WTC11 (cell line): ENCODE measurements around the gene CSNK2A1. TPM values are rescaled to one million over a fixed set of nuclear protein-coding genes. Genes with fewer than 3 reads are reported as not detected.

Source experiments
- ATAC-seq: fragments of 200-7000 bp; cut with Tn5 transposase; 2 replicates; pipeline ENCODE4 v1.10.0; 2021; ENCODE audit warnings: mild to moderate bottlenecking, moderate library complexity
- CTCF ChIA-PET: fragments of 300-600 bp; sonication (Branson Sonifier 250); formaldehyde crosslinking; loops from one replicate; lab custom pipeline; 2021; ENCODE audit warnings: antibody characterized with exemption; lab: Charles Lee
- POLR2A ChIA-PET: fragments of 350-600 bp; sonication (Branson Sonifier 250); formaldehyde crosslinking; loops from one replicate; lab custom pipeline; 2021; ENCODE audit warnings: antibody characterized with exemption; lab: Charles Lee
- DNase-seq: peaks from one replicate; pipeline ENCODE4 v3.0.0; 2021; ENCODE audit warnings: low spot score
- H3K27ac Mint-ChIP-seq: 2 replicates; pipeline ENCODE4 v1.8.0; 2021; ENCODE audit warnings: mixed read lengths
- H3K27me3 Mint-ChIP-seq: 2 replicates; pipeline ENCODE4 v1.8.0; 2021; ENCODE audit warnings: low read depth, mild to moderate bottlenecking, moderate library complexity, mixed read lengths
- H3K36me3 Mint-ChIP-seq: 2 replicates; pipeline ENCODE4 v1.8.0; 2021; ENCODE audit warnings: mixed read lengths
- H3K4me1 Mint-ChIP-seq: 2 replicates; pipeline ENCODE4 v1.8.0; 2022; ENCODE audit warnings: mixed read lengths
- H3K4me3 Mint-ChIP-seq: 2 replicates; pipeline ENCODE4 v1.8.0; 2021; ENCODE audit warnings: mild to moderate bottlenecking, moderate library complexity, mixed read lengths
- H3K9me3 Mint-ChIP-seq: 2 replicates; pipeline ENCODE4 v1.8.0; 2021; ENCODE audit warnings: mixed read lengths
- ARID4B ChIP-seq: sonication (generic); formaldehyde crosslinking; IDR thresholded peaks from 2 replicates; pipeline ENCODE4 v1.8.0; 2023; ENCODE audit warnings: missing genetic modification reagents, mild to moderate bottlenecking, borderline replicate concordance
- ATF2 ChIP-seq: sonication (generic); formaldehyde crosslinking; IDR thresholded peaks from 2 replicates; pipeline ENCODE4 v1.8.1; 2022; ENCODE audit warnings: low read depth, missing genetic modification reagents, borderline replicate concordance
- CBFB ChIP-seq: sonication (generic); formaldehyde crosslinking; IDR thresholded peaks from 2 replicates; pipeline ENCODE4 v1.8.1; 2022; ENCODE audit warnings: mild to moderate bottlenecking, low read depth, missing genetic modification reagents
- CDX4 ChIP-seq: fragments of 250-450 bp; sonication (Bioruptor Pico); IDR thresholded peaks from 2 replicates; pipeline ENCODE4 v1.9.0; 2021; ENCODE audit warnings: moderate library complexity, mild to moderate bottlenecking, inconsistent platforms, borderline replicate concordance
- E2F5 ChIP-seq: sonication (generic); formaldehyde crosslinking; IDR thresholded peaks from 2 replicates; pipeline ENCODE4 v1.8.1; 2022; ENCODE audit warnings: mild to moderate bottlenecking, moderate library complexity, missing genetic modification reagents
- ELF4 ChIP-seq: sonication (generic); formaldehyde crosslinking; IDR thresholded peaks from 2 replicates; pipeline ENCODE4 v1.8.1; 2022; ENCODE audit warnings: low read depth, mild to moderate bottlenecking, moderate library complexity, missing genetic modification reagents
- ETV6 ChIP-seq: sonication (generic); formaldehyde crosslinking; IDR thresholded peaks from 2 replicates; pipeline ENCODE4 v1.8.1; 2022; ENCODE audit warnings: mild to moderate bottlenecking, missing genetic modification reagents
- FOXK1 ChIP-seq: sonication (generic); formaldehyde crosslinking; IDR thresholded peaks from 2 replicates; pipeline ENCODE4 v1.8.0; 2022; ENCODE audit warnings: mild to moderate bottlenecking, moderate library complexity, missing genetic modification reagents
- FOXP1 ChIP-seq: sonication (generic); formaldehyde crosslinking; IDR thresholded peaks from 2 replicates; pipeline ENCODE4 v1.8.0; 2022; ENCODE audit warnings: missing genetic modification reagents, mild to moderate bottlenecking, moderate library complexity, borderline replicate concordance
- IRF2 ChIP-seq: sonication (generic); formaldehyde crosslinking; IDR thresholded peaks from 2 replicates; pipeline ENCODE4 v1.8.0; 2022; ENCODE audit warnings: low read depth, missing genetic modification reagents, borderline replicate concordance
- MAX ChIP-seq: sonication (generic); formaldehyde crosslinking; IDR thresholded peaks from 2 replicates; pipeline ENCODE4 v1.8.0; 2022; ENCODE audit warnings: mild to moderate bottlenecking, missing genetic modification reagents
- MXD4 ChIP-seq: fragments of 250-450 bp; sonication (Bioruptor Pico); IDR thresholded peaks from 2 replicates; pipeline ENCODE4 v1.8.0; 2021; ENCODE audit warnings: mild to moderate bottlenecking, moderate library complexity, borderline replicate concordance
- NFE2L1 ChIP-seq: sonication (generic); formaldehyde crosslinking; IDR thresholded peaks from 2 replicates; pipeline ENCODE4 v1.8.1; 2023; ENCODE audit warnings: missing genetic modification reagents
- NR2C2 ChIP-seq: sonication (generic); formaldehyde crosslinking; IDR thresholded peaks from 2 replicates; pipeline ENCODE4 v1.8.0; 2022; ENCODE audit warnings: mild to moderate bottlenecking, missing genetic modification reagents
- NR3C1 ChIP-seq: sonication (generic); formaldehyde crosslinking; conservative IDR thresholded peaks from 2 replicates; pipeline ENCODE4 v1.8.1; 2023; ENCODE audit warnings: low read depth, mild to moderate bottlenecking, missing genetic modification reagents
- SMAD4 ChIP-seq: sonication (generic); formaldehyde crosslinking; IDR thresholded peaks from 2 replicates; pipeline ENCODE4 v1.8.0; 2022; ENCODE audit warnings: mild to moderate bottlenecking, missing genetic modification reagents
- TEAD1 ChIP-seq: sonication (generic); formaldehyde crosslinking; IDR thresholded peaks from 2 replicates; pipeline ENCODE4 v1.8.0; 2022; ENCODE audit warnings: mild to moderate bottlenecking, missing genetic modification reagents
- ZNF219 ChIP-seq: sonication (generic); formaldehyde crosslinking; IDR thresholded peaks from 2 replicates; pipeline ENCODE4 v1.8.0; 2023; ENCODE audit warnings: missing genetic modification reagents, mild to moderate bottlenecking, borderline replicate concordance
- ZNF423 ChIP-seq: fragments of 250-450 bp; sonication (Bioruptor Pico); IDR thresholded peaks from 2 replicates; pipeline ENCODE4 v2.1.2; 2022; ENCODE audit warnings: mild to moderate bottlenecking, moderate library complexity
- total RNA-seq: library from RNA; stranded (reverse); gene quantifications from 3 replicates; pipeline ENCODE4 v1.2.3, GENCODE V29; 2021
- TF ChIP-seq, protein P1 (sequence below): sonication (generic); formaldehyde crosslinking; IDR thresholded peaks from 2 replicates; pipeline ENCODE4 v1.8.0; 2023; ENCODE audit warnings: missing genetic modification reagents

The CSNK2A1 gene
- total RNA-seq, 1 experiment from 2014 or later: 235 TPM

- peaks cover 9% of the 10 kb centered on the region for H3K4me1 Mint-ChIP-seq
- DNase-seq (no peak), ATAC-seq (no peak)
- TF ChIP-seq ETV6 (no peak), SMAD4 (CRISPR knock-in tag) (no peak), E2F5 (CRISPR knock-in tag) (no peak), ZNF423 (no peak), CDX4 (CRISPR knock-in tag) (no peak)
- H3K4me3 Mint-ChIP-seq: no peak overlapping the region
- no peak overlapping the region for H3K27ac Mint-ChIP-seq
- ChIA-PET POLR2A (no interaction called here), CTCF (interaction anchor here (1.2 to 2.3 kb wide), 2 partner anchors 20 to 175 kb away, joined by 5 to 8 read pairs; partner anchors contain the start of gene CSNK2A1)
- no peaks in the 10 kb centered on the region for H3K27me3 Mint-ChIP-seq
- no peaks in the 10 kb centered on the region for H3K36me3 Mint-ChIP-seq
- H3K9me3 Mint-ChIP-seq: no peaks in the 10 kb centered on the region
Measured at GRCh38 chr20:564192-564591, 20.6 kb upstream of the CSNK2A1 start.

GRCh38 chr20:563187-563586, 19.6 kb upstream of the CSNK2A1 start:
- Mint-ChIP-seq H3K4me3 (no peak overlapping the region), H3K36me3 (no peaks in the 10 kb centered on the region), H3K4me1 (peaks cover 3% of the 10 kb centered on the region; the same call in 1 of the 2 replicates), H3K27me3 (no peaks in the 10 kb centered on the region), H3K27ac (no peak overlapping the region), H3K9me3 (no peaks in the 10 kb centered on the region)
- CTCF ChIA-PET: interaction anchor here (0.8 to 4.4 kb wide), 12 partner anchors 9 to 176 kb away, joined by 4 to 58 read pairs (median 5); partner anchors contain the start of gene CSNK2A1
- POLR2A ChIA-PET: interaction anchor here (1.2 kb wide), 1 partner anchor 49 kb away, joined by 5 read pairs; no protein-coding TSS in a partner anchor
- DNase-seq: no peak
- ATAC-seq: no peak
- no peak for TF ChIP-seq ZNF219
- no peak for TF ChIP-seq NFE2L1
- TF ChIP-seq TEAD1 (CRISPR knock-in tag): no peak
- no peak for TF ChIP-seq NR3C1 (CRISPR knock-in tag)
- TF ChIP-seq ARID4B (CRISPR knock-in tag): no peak
- TF ChIP-seq ZNF423: no peak
- no peak for TF ChIP-seq FOXK1 (CRISPR knock-in tag)
- no peak for TF ChIP-seq IRF2 (CRISPR knock-in tag)
- TF ChIP-seq E2F5 (CRISPR knock-in tag): no peak
- no peak for TF ChIP-seq FOXP1
- no peak for TF ChIP-seq MAX

DNA sequence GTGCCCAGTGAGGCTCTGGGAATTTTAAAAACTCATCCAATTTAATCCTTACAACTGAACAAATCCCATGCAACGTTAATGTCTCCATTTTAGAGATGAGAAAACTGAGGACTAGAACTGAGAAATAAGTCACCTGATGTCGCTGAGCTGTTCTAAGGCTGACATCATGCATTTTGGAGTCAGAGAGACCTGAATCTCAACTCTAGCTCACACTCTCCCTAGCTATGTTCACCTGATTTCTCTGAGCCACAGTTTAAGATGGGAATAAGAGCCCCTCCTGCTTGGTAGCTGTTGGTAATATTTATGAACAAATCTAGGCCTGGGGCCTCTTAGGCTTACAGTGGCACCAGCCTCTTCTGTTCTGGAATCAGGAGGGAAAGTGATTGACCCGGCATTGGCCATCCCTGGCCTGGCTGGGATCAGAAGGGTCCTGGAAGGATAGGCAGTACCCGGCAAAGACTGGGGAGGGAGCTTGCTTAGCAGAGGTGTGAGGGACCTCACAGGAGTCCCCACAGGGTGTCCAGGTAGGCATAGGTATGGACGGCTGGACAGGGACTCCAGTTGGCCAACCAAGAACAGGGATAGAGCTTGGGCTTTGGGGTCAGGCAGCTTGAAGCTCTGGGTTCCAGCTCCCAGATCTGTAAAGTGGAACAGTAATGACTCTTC, 18.8 kb upstream of the CSNK2A1 start:
- Mint-ChIP-seq H3K36me3 (no peaks in the 10 kb centered on the region), H3K27me3 (no peaks in the 10 kb centered on the region), H3K4me1 (peaks cover 2% of the 10 kb centered on the region; the same call in 1 of the 2 replicates), H3K4me3 (no peak overlapping the region), H3K9me3 (no peaks in the 10 kb centered on the region), H3K27ac (no peak overlapping the region)
- no peak for DNase-seq
- ChIA-PET CTCF (interaction anchor here (0.6 to 4.4 kb wide), 19 partner anchors 10 to 177 kb away, joined by 3 to 58 read pairs (median 5); partner anchors contain the start of gene CSNK2A1), POLR2A (interaction anchor here (0.6 to 1.2 kb wide), 2 partner anchors 9 to 50 kb away, joined by 3 to 5 read pairs; no protein-coding TSS in a partner anchor)
- ATAC-seq: no peak
- TF ChIP-seq, protein P1, sequence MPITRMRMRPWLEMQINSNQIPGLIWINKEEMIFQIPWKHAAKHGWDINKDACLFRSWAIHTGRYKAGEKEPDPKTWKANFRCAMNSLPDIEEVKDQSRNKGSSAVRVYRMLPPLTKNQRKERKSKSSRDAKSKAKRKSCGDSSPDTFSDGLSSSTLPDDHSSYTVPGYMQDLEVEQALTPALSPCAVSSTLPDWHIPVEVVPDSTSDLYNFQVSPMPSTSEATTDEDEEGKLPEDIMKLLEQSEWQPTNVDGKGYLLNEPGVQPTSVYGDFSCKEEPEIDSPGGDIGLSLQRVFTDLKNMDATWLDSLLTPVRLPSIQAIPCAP (CRISPR knock-in tag): no peak
- no peak for TF ChIP-seq CDX4 (CRISPR knock-in tag)
- TF ChIP-seq MXD4 (CRISPR knock-in tag): no peak
- TF ChIP-seq ELF4 (CRISPR knock-in tag): no peak
- no peak for TF ChIP-seq NFE2L1
- no peak for TF ChIP-seq ATF2 (CRISPR knock-in tag)
- TF ChIP-seq CBFB (CRISPR knock-in tag): no peak
- no peak for TF ChIP-seq NR2C2 (CRISPR knock-in tag)
- TF ChIP-seq SMAD4 (CRISPR knock-in tag): no peak
